ENCODE measurements around the gene IGFLR1.

IGFLR1 gene

GRCh38 chr19:35742121-35742724 is at the start of gene IGFLR1:
Gene IGFLR1, minus strand, starts transcription at chr19:35742452. Its CDS starts 1,272 bp downstream, at chr19:35741180.
- no peak for DNase-seq (ENCODE audit: low spot score)

- no peak for DNase-seq (ENCODE audit: low spot score)
Measured at GRCh38 chr19:35791814-35792279, 49.6 kb upstream of the IGFLR1 start.

- DNase-seq (ENCODE audit: low spot score): no peak
Measured at GRCh38 chr19:35790981-35791813, 48.9 kb upstream of the IGFLR1 start.

- no peak for DNase-seq (ENCODE audit: low spot score)
Measured at GRCh38 chr19:35789978-35790944, 48.0 kb upstream of the IGFLR1 start.

- DNase-seq (ENCODE audit: low spot score): no peak
Measured at GRCh38 chr19:35789195-35789977, 47.1 kb upstream of the IGFLR1 start.

- no peak for DNase-seq (ENCODE audit: low spot score)
Measured at GRCh38 chr19:35788205-35788960, 46.1 kb upstream of the IGFLR1 start.

GRCh38 chr19:35787227-35787799 is 45.1 kb upstream of the IGFLR1 start:
- DNase-seq (ENCODE audit: low spot score): no peak

- no peak for DNase-seq (ENCODE audit: low spot score)
Measured at GRCh38 chr19:35786299-35787160, 44.3 kb upstream of the IGFLR1 start.

- DNase-seq (ENCODE audit: low spot score): no peak
Measured at GRCh38 chr19:35785339-35785627, 43.0 kb upstream of the IGFLR1 start.

- no peak for DNase-seq (ENCODE audit: low spot score)
Measured at GRCh38 chr19:35784503-35785338, 42.5 kb upstream of the IGFLR1 start.

GRCh38 chr19:35783469-35784434 is 41.5 kb upstream of the IGFLR1 start:
- no peak for DNase-seq (ENCODE audit: low spot score)

- DNase-seq (ENCODE audit: low spot score): no peak
Measured at GRCh38 chr19:35782589-35782988, 40.3 kb upstream of the IGFLR1 start.

- no peak for DNase-seq (ENCODE audit: low spot score)
Measured at GRCh38 chr19:35781650-35782049, 39.4 kb upstream of the IGFLR1 start.

GRCh38 chr19:35780717-35781116 is 38.5 kb upstream of the IGFLR1 start:
- DNase-seq (ENCODE audit: low spot score): no peak

- DNase-seq (ENCODE audit: low spot score): no peak
Measured at GRCh38 chr19:35780058-35780457, 37.8 kb upstream of the IGFLR1 start.

- DNase-seq (ENCODE audit: low spot score): no peak
Measured at GRCh38 chr19:35779033-35779432, 36.8 kb upstream of the IGFLR1 start.

GRCh38 chr19:35777961-35778360 is 35.7 kb upstream of the IGFLR1 start:
- DNase-seq (ENCODE audit: low spot score): no peak

Data from kidney tubule cell (primary cell).